H9 (cell line): ENCODE data around the gene PLXNB2. TPM values are rescaled to one million over a fixed set of nuclear protein-coding genes. Genes with fewer than 3 reads are reported as not detected.

Source experiments
- DNase-seq: peaks from one replicate; pipeline ENCODE4 v3.0.0-alpha.2; 2017
- H2AFZ ChIP-seq: one replicate; pipeline ENCODE4 v1.6.1; 2013; ENCODE audit warnings: mild to moderate bottlenecking, low read length, control low read depth, moderate library complexity
- H2AK5ac ChIP-seq: 2 replicates; pipeline ENCODE4 v1.6.1; 2013; ENCODE audit warnings: low read length, control low read depth, mixed read lengths; ENCODE audit not compliant: insufficient read length
- H2BK120ac ChIP-seq: one replicate; pipeline ENCODE4 v1.6.1; 2013; ENCODE audit warnings: low read depth, mild to moderate bottlenecking, low read length, control low read depth, inconsistent platforms; ENCODE audit not compliant: poor library complexity, severe bottlenecking
- H2BK12ac ChIP-seq: 2 replicates; pipeline ENCODE4 v1.6.1; 2013; ENCODE audit warnings: low read length, control low read depth, mixed read lengths, low read depth; ENCODE audit not compliant: insufficient read length
- H2BK15ac ChIP-seq: 2 replicates; pipeline ENCODE4 v1.6.1; 2013; ENCODE audit warnings: low read depth, low read length, control low read depth
- H2BK20ac ChIP-seq: one replicate; pipeline ENCODE4 v1.6.1; 2013; ENCODE audit warnings: low read depth, mild to moderate bottlenecking, low read length, control low read depth, inconsistent platforms; ENCODE audit not compliant: poor library complexity, severe bottlenecking
- H2BK5ac ChIP-seq: 2 replicates; pipeline ENCODE4 v1.6.1; 2013; ENCODE audit warnings: low read length, control low read depth, mixed read lengths; ENCODE audit not compliant: insufficient read length
- H3K14ac ChIP-seq: 2 replicates; pipeline ENCODE4 v1.6.1; 2013; ENCODE audit warnings: low read length, control low read depth; ENCODE audit not compliant: insufficient read depth
- H3K18ac ChIP-seq: 2 replicates; pipeline ENCODE4 v1.6.1; 2013; ENCODE audit warnings: low read depth, mild to moderate bottlenecking, mixed read lengths, low read length, control low read depth; ENCODE audit not compliant: insufficient read length
- H3K23ac ChIP-seq: 2 replicates; pipeline ENCODE4 v1.6.1; 2013; ENCODE audit warnings: low read length, control low read depth, mixed read lengths, low read depth; ENCODE audit not compliant: insufficient read length
- H3K23me2 ChIP-seq: 2 replicates; pipeline ENCODE4 v1.6.1; 2013; ENCODE audit warnings: low read depth, mild to moderate bottlenecking, mixed read lengths, low read length, control low read depth; ENCODE audit not compliant: insufficient read length, poor library complexity, severe bottlenecking
- H3K27ac ChIP-seq: 2 replicates; pipeline ENCODE4 v1.5.1; 2013; ENCODE audit warnings: low read length, control low read depth, mixed read lengths, low read depth; ENCODE audit not compliant: insufficient read length
- H3K27me3 ChIP-seq: 2 replicates; pipeline ENCODE4 v1.6.1; 2013; ENCODE audit warnings: low read length, control low read depth, inconsistent platforms; ENCODE audit not compliant: insufficient read depth
- H3K4ac ChIP-seq: 2 replicates; pipeline ENCODE4 v1.6.1; 2013; ENCODE audit warnings: low read depth, mild to moderate bottlenecking, control low read depth, inconsistent platforms, low read length, moderate library complexity
- H3K4me1 ChIP-seq: 2 replicates; pipeline ENCODE4 v1.6.1; 2013; ENCODE audit warnings: low read length, control low read depth, inconsistent platforms; ENCODE audit not compliant: insufficient read depth
- H3K4me2 ChIP-seq: 2 replicates; pipeline ENCODE4 v1.6.1; 2013; ENCODE audit warnings: low read length, control low read depth, mixed read lengths; ENCODE audit not compliant: insufficient read length, insufficient read depth
- H3K56ac ChIP-seq: 2 replicates; pipeline ENCODE4 v1.6.1; 2013; ENCODE audit warnings: low read depth, mild to moderate bottlenecking, mixed read lengths, low read length, control low read depth; ENCODE audit not compliant: insufficient read length
- H3K79me1 ChIP-seq: 2 replicates; pipeline ENCODE4 v1.6.1; 2013; ENCODE audit warnings: low read depth, mild to moderate bottlenecking, moderate library complexity, low read length, control low read depth, inconsistent platforms; ENCODE audit not compliant: insufficient read depth, poor library complexity, severe bottlenecking
- H3K79me2 ChIP-seq: 2 replicates; pipeline ENCODE4 v1.6.1; 2013; ENCODE audit warnings: low read length, control low read depth, inconsistent platforms; ENCODE audit not compliant: insufficient read depth
- H3K9ac ChIP-seq: 2 replicates; pipeline ENCODE4 v1.6.1; 2013; ENCODE audit warnings: low read length, control low read depth, mixed read lengths; ENCODE audit not compliant: insufficient read length; ENCODE audit errors: extremely low read depth
- H3K9me3 ChIP-seq: one replicate; pipeline ENCODE4 v1.6.1; 2013; ENCODE audit warnings: low read depth, low read length, inconsistent platforms; ENCODE audit not compliant: control insufficient read depth
- H3T11ph ChIP-seq: one replicate; pipeline ENCODE4 v1.6.1; 2013; ENCODE audit warnings: mild to moderate bottlenecking, low read length, control low read depth, inconsistent platforms
- H4K20me1 ChIP-seq: one replicate; pipeline ENCODE4 v1.6.1; 2013; ENCODE audit not compliant: control insufficient read depth, insufficient read length, insufficient read depth
- H4K5ac ChIP-seq: 2 replicates; pipeline ENCODE4 v1.6.1; 2013; ENCODE audit warnings: low read depth, mild to moderate bottlenecking, mixed read lengths, low read length, control low read depth; ENCODE audit not compliant: insufficient read length
- H4K8ac ChIP-seq: replicated peaks from 2 replicates; pipeline ENCODE4 v1.6.1; 2013; ENCODE audit warnings: low read length, control low read depth, mixed read lengths, low read depth; ENCODE audit not compliant: insufficient read length
- H4K91ac ChIP-seq: 2 replicates; pipeline ENCODE4 v1.6.1; 2013; ENCODE audit warnings: low read depth, mild to moderate bottlenecking, moderate library complexity, mixed read lengths, low read length, control low read depth; ENCODE audit not compliant: insufficient read length
- H3K27ac Mint-ChIP-seq, 3 experiments: 2 replicates in 2 of 3; 3 replicates in 1 of 3; pipeline ENCODE4 v1.8.0; 2020 to 2021; ENCODE audit warnings: mixed read lengths in 3 of 3, mild to moderate bottlenecking in 1 of 3, moderate library complexity in 1 of 3
- H3K27me3 Mint-ChIP-seq: 2 replicates; pipeline ENCODE4 v1.8.0; 2021; ENCODE audit warnings: low read depth, mild to moderate bottlenecking, moderate library complexity, mixed read lengths
- H3K36me3 Mint-ChIP-seq, 3 experiments: 2 replicates in 2 of 3; 3 replicates in 1 of 3; pipeline ENCODE4 v1.8.0; 2020 to 2021; ENCODE audit warnings: low read depth in 3 of 3, mixed read lengths in 3 of 3; ENCODE audit not compliant: insufficient read depth in 1 of 3
- H3K4me1 Mint-ChIP-seq, 2 experiments: 2 replicates each; pipeline ENCODE4 v1.8.0; 2020; ENCODE audit warnings: mixed read lengths in 2 of 2
- H3K4me3 Mint-ChIP-seq, 2 experiments: 2 replicates in 1 of 2; 3 replicates in 1 of 2; pipeline ENCODE4 v1.8.0; 2020 to 2021; ENCODE audit warnings: mild to moderate bottlenecking in 2 of 2, mixed read lengths in 2 of 2, moderate library complexity in 1 of 2
- H3K9me3 Mint-ChIP-seq, 2 experiments: 2 replicates in 1 of 2; 3 replicates in 1 of 2; pipeline ENCODE4 v1.8.0; 2020; ENCODE audit warnings: mild to moderate bottlenecking in 2 of 2, mixed read lengths in 2 of 2, moderate library complexity in 1 of 2
- WGBS: extraction: QIAGEN DNeasy Blood & Tissue Kit; methylation state at CpG from one replicate; pipeline ENCODE4 v1.1.7; 2013; ENCODE audit warnings: missing lambda C conversion rate, low lambda C conversion rate, mixed read lengths; ENCODE audit not compliant: insufficient read length; ENCODE audit errors: extremely low coverage; 5-methylcytosine and 5-hydroxymethylcytosine counted together
- total RNA-seq: library from RNA; stranded (reverse); gene quantifications from 2 replicates; pipeline ENCODE4 v1.2.1, GENCODE V29; 2021
- TF ChIP-seq, protein P1 (sequence below): fragments of 200-600 bp; sonication (generic); conservative IDR thresholded peaks from 3 replicates; pipeline ENCODE4 v1.8.0; 2021; ENCODE audit warnings: antibody characterized with exemption, mild to moderate bottlenecking

PLXNB2 gene
- total RNA-seq, 1 experiment from 2014 or later: 87.6 TPM

DNA sequence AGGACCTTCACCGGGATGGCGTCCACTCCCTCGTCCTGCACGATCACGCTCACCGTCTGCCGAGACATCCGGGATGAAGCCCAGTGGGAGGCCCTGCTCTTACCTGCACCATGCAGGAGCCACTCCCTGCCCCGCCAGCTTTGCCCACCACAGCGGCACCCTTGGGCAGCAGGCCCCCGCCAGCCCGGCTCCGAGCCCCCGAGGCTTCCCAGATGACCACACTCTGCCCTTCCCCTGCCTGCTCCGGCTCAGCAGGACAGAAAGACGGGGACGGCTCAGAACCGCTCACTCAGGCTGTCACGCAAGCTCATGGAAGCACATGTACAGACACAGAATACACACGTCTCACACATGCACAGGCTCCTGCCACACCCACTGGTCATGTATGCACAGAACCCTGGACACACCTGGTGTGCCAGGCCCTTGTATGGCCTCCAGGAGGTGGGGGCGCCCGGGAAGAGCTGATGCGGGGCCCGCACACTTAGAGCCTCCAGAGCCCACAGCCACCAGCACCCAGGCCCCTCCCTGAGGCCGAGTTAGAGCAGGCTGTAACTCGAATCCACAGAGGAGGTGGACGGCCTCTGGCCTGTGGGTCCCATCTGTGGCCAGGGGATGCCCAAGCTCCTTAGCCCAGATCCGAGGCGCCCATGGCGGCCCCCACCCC is 28.4 kb downstream of the PLXNB2 start:
- Mint-ChIP-seq H3K27me3 (peaks cover under 1% of the 10 kb centered on the region; the same call in 1 of the 2 replicates), H3K4me3 (no peak overlapping the region)

More for the DNA sequence above, 28.4 kb downstream of the PLXNB2 start:
- no peak overlapping the region for H4K5ac ChIP-seq
- no CpG with 5 or more reads among the region's 30 CpGs for WGBS
- Mint-ChIP-seq H3K36me3 (peaks cover 41 to 69% (median 66%) of the 10 kb centered on the region in 3 experiments), H3K4me1 (peaks cover 0 to 3% of the 10 kb centered on the region in 2 experiments; a peak in 1 of 4 replicates), H3K27ac (no peak overlapping the region), H3K9me3 (peaks cover 8 to 13% of the 10 kb centered on the region in 2 experiments)
- H4K20me1 ChIP-seq: no peaks in the 10 kb centered on the region
- H3K9me3 ChIP-seq: no peaks in the 10 kb centered on the region
- no peak overlapping the region for H2AK5ac ChIP-seq
- no peak overlapping the region for H3K27ac ChIP-seq
- no peak overlapping the region for H3K9ac ChIP-seq
- H3K14ac ChIP-seq: no peak overlapping the region
- H3K18ac ChIP-seq: no peak overlapping the region
- no peak overlapping the region for H3K23ac ChIP-seq
- H2BK12ac ChIP-seq: no peak overlapping the region
- H3K4me2 ChIP-seq: no peak overlapping the region
- no peaks in the 10 kb centered on the region for H3K4me1 ChIP-seq
- no peak overlapping the region for H3K56ac ChIP-seq
- no peaks in the 10 kb centered on the region for H3K79me1 ChIP-seq
- DNase-seq: no peak
- no peak overlapping the region for H4K91ac ChIP-seq
- no peaks in the 10 kb centered on the region for H3K79me2 ChIP-seq
- H3K4ac ChIP-seq: no peak overlapping the region
- TF ChIP-seq, protein P1, sequence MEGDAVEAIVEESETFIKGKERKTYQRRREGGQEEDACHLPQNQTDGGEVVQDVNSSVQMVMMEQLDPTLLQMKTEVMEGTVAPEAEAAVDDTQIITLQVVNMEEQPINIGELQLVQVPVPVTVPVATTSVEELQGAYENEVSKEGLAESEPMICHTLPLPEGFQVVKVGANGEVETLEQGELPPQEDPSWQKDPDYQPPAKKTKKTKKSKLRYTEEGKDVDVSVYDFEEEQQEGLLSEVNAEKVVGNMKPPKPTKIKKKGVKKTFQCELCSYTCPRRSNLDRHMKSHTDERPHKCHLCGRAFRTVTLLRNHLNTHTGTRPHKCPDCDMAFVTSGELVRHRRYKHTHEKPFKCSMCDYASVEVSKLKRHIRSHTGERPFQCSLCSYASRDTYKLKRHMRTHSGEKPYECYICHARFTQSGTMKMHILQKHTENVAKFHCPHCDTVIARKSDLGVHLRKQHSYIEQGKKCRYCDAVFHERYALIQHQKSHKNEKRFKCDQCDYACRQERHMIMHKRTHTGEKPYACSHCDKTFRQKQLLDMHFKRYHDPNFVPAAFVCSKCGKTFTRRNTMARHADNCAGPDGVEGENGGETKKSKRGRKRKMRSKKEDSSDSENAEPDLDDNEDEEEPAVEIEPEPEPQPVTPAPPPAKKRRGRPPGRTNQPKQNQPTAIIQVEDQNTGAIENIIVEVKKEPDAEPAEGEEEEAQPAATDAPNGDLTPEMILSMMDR: no peak
- peaks cover 3% of the 10 kb centered on the region for H3K23me2 ChIP-seq
- no peak overlapping the region for H2BK5ac ChIP-seq
- no peak overlapping the region for H2BK20ac ChIP-seq
- no peaks in the 10 kb centered on the region for H3K27me3 ChIP-seq
- no peak overlapping the region for H3T11ph ChIP-seq
- no peak overlapping the region for H2BK120ac ChIP-seq
- no peak overlapping the region for H4K8ac ChIP-seq
- no peak overlapping the region for H2BK15ac ChIP-seq
- no peak overlapping the region for H2AFZ ChIP-seq
